HepG2 (cell line): ENCODE results near the gene SURF2. TPM values are rescaled to one million over a fixed set of nuclear protein-coding genes. Genes with fewer than 3 reads are reported as not detected.

Experiments
- ARID4A ChIP-seq: sonication (generic); formaldehyde crosslinking; IDR thresholded peaks from 2 replicates; pipeline ENCODE4 v1.5.0; 2020; ENCODE audit warnings: mild to moderate bottlenecking, missing genetic modification reagents, borderline replicate concordance
- CTCF ChIP-seq: sonication (generic); formaldehyde crosslinking; IDR thresholded peaks from 2 replicates; pipeline ENCODE4 v1.5.0; 2020; ENCODE audit warnings: mild to moderate bottlenecking, missing genetic modification reagents, moderate library complexity
- DZIP1 ChIP-seq: sonication (generic); formaldehyde crosslinking; IDR thresholded peaks from 2 replicates; pipeline ENCODE4 v1.5.0; 2020; ENCODE audit warnings: mild to moderate bottlenecking, missing genetic modification reagents
- MED13 ChIP-seq: sonication (generic); formaldehyde crosslinking; IDR thresholded peaks from 2 replicates; pipeline ENCODE4 v1.5.0; 2020; ENCODE audit warnings: missing genetic modification reagents
- NKX3-1 ChIP-seq: sonication (generic); formaldehyde crosslinking; IDR thresholded peaks from 2 replicates; pipeline ENCODE4 v1.5.0; 2020; ENCODE audit warnings: missing genetic modification reagents
- SIX1 ChIP-seq: sonication (generic); formaldehyde crosslinking; IDR thresholded peaks from 2 replicates; pipeline ENCODE4 v1.4.0; 2020; ENCODE audit warnings: missing genetic modification reagents, borderline replicate concordance
- ZBTB49 ChIP-seq: sonication (generic); formaldehyde crosslinking; IDR thresholded peaks from 2 replicates; pipeline ENCODE4 v1.4.0; 2020; ENCODE audit warnings: missing genetic modification reagents, borderline replicate concordance
- ZNF17 ChIP-seq: sonication (generic); formaldehyde crosslinking; IDR thresholded peaks from 2 replicates; pipeline ENCODE4 v1.5.0; 2020; ENCODE audit warnings: mild to moderate bottlenecking, missing genetic modification reagents
- ZNF276 ChIP-seq: sonication (generic); formaldehyde crosslinking; IDR thresholded peaks from 2 replicates; pipeline ENCODE4 v1.4.0; 2020; ENCODE audit warnings: mild to moderate bottlenecking, low read depth, missing genetic modification reagents
- ZNF329 ChIP-seq: sonication (generic); formaldehyde crosslinking; IDR thresholded peaks from 2 replicates; pipeline ENCODE4 v1.9.0; 2021; ENCODE audit warnings: low read depth, mild to moderate bottlenecking, missing genetic modification reagents
- ZNF337 ChIP-seq: sonication (generic); formaldehyde crosslinking; IDR thresholded peaks from 2 replicates; pipeline ENCODE4 v1.5.1; 2020; ENCODE audit warnings: missing genetic modification reagents, low read depth, mild to moderate bottlenecking, borderline replicate concordance
- ZSCAN25 ChIP-seq: sonication (generic); formaldehyde crosslinking; IDR thresholded peaks from 2 replicates; pipeline ENCODE4 v1.8.0; 2022; ENCODE audit warnings: mild to moderate bottlenecking, missing genetic modification reagents
- polyA plus RNA-seq, 8 experiments: library from polyadenylated mRNA; depleted of rRNA in 3 of 8; stranded (reverse) in 7 of 8; unstranded in 1 of 8; fragments of >200 nt; fragmentation: Illumina TruSeq in 4 of 8; extraction: Trizol in 4 of 8; gene quantifications; 2 replicates each; pipeline versions ENCODE4 v1.2.1 to v1.2.3, GENCODE V29; 2011 to 2016; ENCODE audit warnings: low read depth in 4 of 8, missing spikeins in 1 of 8, mixed read lengths in 1 of 8; ENCODE audit not compliant: insufficient read depth in 1 of 8
- total RNA-seq, 5 experiments: library from RNA; depleted of rRNA; stranded (reverse); fragments of >200 nt; fragmentation: Illumina TruSeq; extraction: Trizol; gene quantifications; 2 replicates each; pipeline ENCODE4 v1.2.3, GENCODE V29; 2016; ENCODE audit warnings: low read depth in 1 of 5

SURF2 gene
- total and polyA plus RNA-seq, 2 of the 13 experiments (the other 11 are each of a cell fraction or from before 2014, with no cell fraction given): 6.3 to 13.6 TPM

GRCh38 chr9:133347985-133348717, 8.2 kb upstream of the SURF2 start, which contains the start of the genes MED22 and RPL7A (continued):
- TF ChIP-seq ZNF276 (CRISPR knock-in tag): peak; percentile 57; the same call in 1 of the 2 replicates
- peak; percentile 89 for TF ChIP-seq ARID4A (CRISPR knock-in tag)
- no peak for TF ChIP-seq ZNF17
- 0 out of 2 replicates have a peak, but pooled peaks have one; percentile 7 for TF ChIP-seq CTCF (CRISPR knock-in tag)
- TF ChIP-seq ZNF329 (CRISPR knock-in tag): peak; percentile 75; the same call in 1 of the 2 replicates
- no peak; the same call in 1 of the 2 replicates for TF ChIP-seq DZIP1
- TF ChIP-seq NKX3-1 (CRISPR knock-in tag): peak; percentile 71; the same call in 1 of the 2 replicates
- TF ChIP-seq ZBTB49: no peak
- no peak; the same call in none of the 2 replicates for TF ChIP-seq ZSCAN25 (CRISPR knock-in tag)
- TF ChIP-seq ZNF337 (CRISPR knock-in tag): no peak
- no peak; the same call in 1 of the 2 replicates for TF ChIP-seq SIX1 (CRISPR knock-in tag)
- peak; percentile 11; the same call in 1 of the 2 replicates for TF ChIP-seq MED13
